HepG2 (cell line): ENCODE measurements around the gene CCT3. TPM values are rescaled to one million over a fixed set of nuclear protein-coding genes. Genes with fewer than 3 reads are reported as not detected.

Experiments
- ATAC-seq: fragments of 200-7000 bp; cut with Tn5 transposase; 3 replicates; pipeline ENCODE4 v1.9.1; 2020; ENCODE audit warnings: mild to moderate bottlenecking, moderate library complexity
- BruUV-seq: library from RNA; stranded (reverse); fragments of 400-500 nt; replicated peaks from 2 replicates; lab custom pipeline; 2021; lab: Mats Ljungman, UMichigan
- CTCF ChIA-PET: fragments of 300-600 bp; formaldehyde crosslinking; extraction: SDS; loops from one replicate; lab custom pipeline; 2021; ENCODE audit warnings: low total read pairs, inconsistent platforms, low intra/inter-chr PET ratio; lab: Yijun Ruan, JAX
- POLR2A ChIA-PET: fragments of 350-600 bp; sonication (Branson Sonifier 250); formaldehyde crosslinking; loops from one replicate; lab custom pipeline; 2020; ENCODE audit warnings: antibody characterized with exemption, inconsistent platforms; lab: Yijun Ruan, JAX
- DNase-seq: peaks from one replicate; pipeline ENCODE4 v3.0.0-alpha.2; 2015; ENCODE audit warnings: low spot score
- FAIRE-seq: peaks from 3 replicates; lab custom pipeline; 2011; peaks lifted over from hg19 to GRCh38; lab: Jason Lieb, UNC
- H2AFZ ChIP-seq: one replicate; pipeline ENCODE4 v1.6.1; 2011; ENCODE audit warnings: low read length, inconsistent platforms
- H3K27ac ChIP-seq: fragments of 300-600 bp; 3 replicates; pipeline ENCODE4 v1.8.0; 2011; ENCODE audit warnings: mixed run types, mild to moderate bottlenecking, mixed read lengths, low read length, inconsistent platforms; ENCODE audit not compliant: insufficient read depth; ENCODE audit errors: extremely low read length
- H3K27me3 ChIP-seq, 2 experiments: fragments of 200-600 bp in 1 of 2; 2 replicates in 1 of 2; 3 replicates in 1 of 2; pipeline versions ENCODE4 v1.6.0 to v1.8.0; 2011; ENCODE audit warnings: low read length in 2 of 2, mild to moderate bottlenecking in 2 of 2, moderate library complexity in 2 of 2, inconsistent platforms in 1 of 2; ENCODE audit not compliant: insufficient read depth in 2 of 2, control insufficient read depth in 1 of 2
- H3K36me3 ChIP-seq, 2 experiments: fragments of 200-600 bp in 1 of 2; replicated peaks in 1 of 2; 2 replicates in 1 of 2; 3 replicates in 1 of 2; pipeline versions ENCODE4 v1.5.1 to v1.8.0; 2011; ENCODE audit warnings: low read length in 2 of 2, inconsistent platforms in 1 of 2; ENCODE audit not compliant: insufficient read depth in 2 of 2, control insufficient read depth in 1 of 2
- H3K4me1 ChIP-seq: 2 replicates; pipeline ENCODE4 v1.5.1; 2012; ENCODE audit warnings: low read length, inconsistent platforms; ENCODE audit not compliant: insufficient read depth
- H3K4me2 ChIP-seq: 2 replicates; pipeline ENCODE4 v1.6.0; 2011; ENCODE audit warnings: low read depth, low read length, inconsistent platforms
- H3K4me3 ChIP-seq, 3 experiments: fragments of 200-600 bp in 1 of 3; sonication (generic), shearing (Covaris generic) in 1 of 3; replicated peaks in 1 of 3; 2 replicates each; pipeline ENCODE4 v1.5.1; 2011 to 2016; ENCODE audit warnings: low read length in 3 of 3, inconsistent platforms in 2 of 3, low read depth in 2 of 3, mild to moderate bottlenecking in 2 of 3, control low read depth in 1 of 3, mixed read lengths in 1 of 3; ENCODE audit not compliant: insufficient read depth in 1 of 3
- H3K79me2 ChIP-seq: one replicate; pipeline ENCODE4 v1.6.1; 2011; ENCODE audit warnings: low read length, inconsistent platforms; ENCODE audit not compliant: insufficient read depth
- H3K9ac ChIP-seq: 2 replicates; pipeline ENCODE4 v1.6.0; 2011; ENCODE audit warnings: mild to moderate bottlenecking, low read depth, low read length, inconsistent platforms; ENCODE audit not compliant: insufficient read depth
- H3K9me3 ChIP-seq: 2 replicates; pipeline ENCODE4 v1.5.1; 2012; ENCODE audit warnings: mild to moderate bottlenecking, low read length
- H4K20me1 ChIP-seq: 2 replicates; pipeline ENCODE4 v1.6.0; 2011; ENCODE audit warnings: inconsistent platforms, mild to moderate bottlenecking, low read length, moderate library complexity; ENCODE audit not compliant: insufficient read depth
- DPF2 ChIP-seq: sonication (generic); formaldehyde crosslinking; IDR thresholded peaks from 2 replicates; pipeline ENCODE4 v1.4.0; 2020; ENCODE audit warnings: mild to moderate bottlenecking, low read depth, missing genetic modification reagents, borderline replicate concordance
- GATAD2A ChIP-seq: IDR thresholded peaks from 2 replicates; pipeline ENCODE4 v1.6.1; 2016
- HNF4G ChIP-seq, 2 experiments: sonication (generic) in 1 of 2; formaldehyde crosslinking in 1 of 2; IDR thresholded peaks; 2 replicates each; pipeline versions ENCODE4 v1.4.0 to v1.6.1; 2011 to 2020; ENCODE audit warnings: borderline replicate concordance in 2 of 2, low read depth in 2 of 2, mild to moderate bottlenecking in 2 of 2, low read length in 1 of 2, missing genetic modification reagents in 1 of 2, moderate library complexity in 1 of 2
- JARID2 ChIP-seq: sonication (generic); formaldehyde crosslinking; IDR thresholded peaks from 2 replicates; pipeline ENCODE4 v1.8.1; 2023; ENCODE audit warnings: missing genetic modification reagents, inconsistent platforms; ENCODE audit not compliant: insufficient replicate concordance
- KDM6A ChIP-seq: IDR thresholded peaks from 2 replicates; pipeline ENCODE4 v1.6.1; 2016; ENCODE audit warnings: low read depth
- NFE2L1 ChIP-seq: sonication (generic); formaldehyde crosslinking; IDR thresholded peaks from 2 replicates; pipeline ENCODE4 v1.4.0; 2020; ENCODE audit warnings: missing genetic modification reagents, mild to moderate bottlenecking, borderline replicate concordance
- TOPORS ChIP-seq: sonication (generic); formaldehyde crosslinking; IDR thresholded peaks from 2 replicates; pipeline ENCODE4 v1.8.0; 2023; ENCODE audit warnings: mild to moderate bottlenecking, missing genetic modification reagents
- ZBTB20 ChIP-seq: sonication (generic); formaldehyde crosslinking; IDR thresholded peaks from 2 replicates; pipeline ENCODE4 v1.8.1; 2023; ENCODE audit warnings: missing genetic modification reagents, low read depth, mild to moderate bottlenecking, borderline replicate concordance
- ZNF251 ChIP-seq: sonication (generic); formaldehyde crosslinking; IDR thresholded peaks from 2 replicates; pipeline ENCODE4 v1.9.0; 2021; ENCODE audit warnings: mild to moderate bottlenecking, missing genetic modification reagents
- ZNF253 ChIP-seq: sonication (generic); formaldehyde crosslinking; IDR thresholded peaks from 2 replicates; pipeline ENCODE4 v1.8.0; 2022; ENCODE audit warnings: mild to moderate bottlenecking, missing genetic modification reagents, borderline replicate concordance
- ZNF274 ChIP-seq: sonication (generic); formaldehyde crosslinking; IDR thresholded peaks from 2 replicates; pipeline ENCODE4 v1.5.1; 2020; ENCODE audit warnings: mild to moderate bottlenecking, missing genetic modification reagents
- ZNF468 ChIP-seq: sonication (generic); formaldehyde crosslinking; IDR thresholded peaks from 2 replicates; pipeline ENCODE4 v1.8.0; 2022; ENCODE audit warnings: mild to moderate bottlenecking, moderate library complexity, missing genetic modification reagents
- WGBS: methylation state at CpG from one replicate; pipeline ENCODE4 v1.1.6; 2017; ENCODE audit warnings: low lambda C conversion rate; 5-methylcytosine and 5-hydroxymethylcytosine counted together
- in situ Hi-C: cut with HindIII; loops from 2 replicates; pipeline ENCODE4 v1.10.0; 2017; ENCODE audit warnings: low pct_unique_long_range_greater_than_20kb; ENCODE audit not compliant: extremely low pct_ligation_motif_present
- intact Hi-C: fragments of 100-400 bp; cut with micrococcal nuclease; formaldehyde crosslinking; loops from one replicate; pipeline ENCODE4 v1.10.0; 2022; ENCODE audit not compliant: unreplicated experiment
- polyA plus RNA-seq, 8 experiments: library from polyadenylated mRNA; depleted of rRNA in 3 of 8; stranded (reverse) in 7 of 8; unstranded in 1 of 8; fragments of >200 nt; fragmentation: Illumina TruSeq in 4 of 8; extraction: Trizol in 4 of 8; gene quantifications; 2 replicates each; pipeline versions ENCODE4 v1.2.1 to v1.2.3, GENCODE V29; 2011 to 2016; ENCODE audit warnings: low read depth in 4 of 8, missing spikeins in 1 of 8, mixed read lengths in 1 of 8; ENCODE audit not compliant: insufficient read depth in 1 of 8
- total RNA-seq, 5 experiments: library from RNA; depleted of rRNA; stranded (reverse); fragments of >200 nt; fragmentation: Illumina TruSeq; extraction: Trizol; gene quantifications; 2 replicates each; pipeline ENCODE4 v1.2.3, GENCODE V29; 2016; ENCODE audit warnings: low read depth in 1 of 5
- TF ChIP-seq, protein P1 (sequence below): sonication (generic); formaldehyde crosslinking; IDR thresholded peaks from 2 replicates; pipeline ENCODE4 v1.5.0; 2020; ENCODE audit warnings: missing genetic modification reagents, mild to moderate bottlenecking, borderline replicate concordance

Gene CCT3
- total and polyA plus RNA-seq, 2 of the 13 experiments (the other 11 are each of a cell fraction or from before 2014, with no cell fraction given): 319 to 615 TPM

DNA sequence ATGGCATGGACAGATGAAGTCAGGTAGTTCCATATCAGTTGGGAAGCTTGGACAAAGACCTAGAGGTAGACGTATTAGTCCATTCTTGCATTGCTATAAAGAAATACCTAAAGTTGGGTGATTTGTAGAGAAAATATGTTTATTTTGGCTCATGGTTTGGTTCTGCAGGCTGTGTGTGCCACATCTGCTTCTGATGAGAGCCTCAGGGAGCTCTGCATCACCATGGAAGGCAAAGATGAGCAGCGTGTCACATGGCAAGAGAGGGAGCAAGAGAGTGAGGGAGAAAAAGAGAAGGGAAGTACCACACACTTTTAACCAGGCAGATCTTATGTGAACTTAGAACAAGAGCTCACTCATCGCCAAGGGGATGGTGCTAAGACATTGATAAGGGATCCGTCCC, 9.2 kb upstream of the CCT3 start (continued):
- no peak for TF ChIP-seq HNF4G (IDR thresholded peaks at IDR 0.05; ENCODE audit: borderline replicate concordance, low read depth, low read length)
- no peak for TF ChIP-seq HNF4G (CRISPR knock-in tag; IDR thresholded peaks at IDR 0.05; ENCODE audit: borderline replicate concordance, low read depth)
- no peak for TF ChIP-seq GATAD2A (CRISPR knock-in tag)
- no peak for TF ChIP-seq ZNF253 (CRISPR knock-in tag)
- TF ChIP-seq, protein P1, sequence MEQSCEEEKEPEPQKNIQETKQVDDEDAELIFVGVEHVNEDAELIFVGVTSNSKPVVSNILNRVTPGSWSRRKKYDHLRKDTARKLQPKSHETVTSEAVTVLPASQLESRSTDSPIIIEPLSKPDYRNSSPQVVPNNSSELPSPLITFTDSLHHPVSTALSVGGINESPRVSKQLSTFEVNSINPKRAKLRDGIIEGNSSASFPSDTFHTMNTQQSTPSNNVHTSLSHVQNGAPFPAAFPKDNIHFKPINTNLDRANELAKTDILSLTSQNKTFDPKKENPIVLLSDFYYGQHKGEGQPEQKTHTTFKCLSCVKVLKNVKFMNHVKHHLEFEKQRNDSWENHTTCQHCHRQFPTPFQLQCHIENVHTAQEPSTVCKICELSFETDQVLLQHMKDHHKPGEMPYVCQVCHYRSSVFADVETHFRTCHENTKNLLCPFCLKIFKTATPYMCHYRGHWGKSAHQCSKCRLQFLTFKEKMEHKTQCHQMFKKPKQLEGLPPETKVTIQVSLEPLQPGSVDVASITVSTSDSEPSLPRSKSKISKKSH (CRISPR knock-in tag): no peak
- no peak for TF ChIP-seq ZNF274
- TF ChIP-seq DPF2 (CRISPR knock-in tag): no peak
- TF ChIP-seq, all 625 proteins: peak for 0

DNA sequence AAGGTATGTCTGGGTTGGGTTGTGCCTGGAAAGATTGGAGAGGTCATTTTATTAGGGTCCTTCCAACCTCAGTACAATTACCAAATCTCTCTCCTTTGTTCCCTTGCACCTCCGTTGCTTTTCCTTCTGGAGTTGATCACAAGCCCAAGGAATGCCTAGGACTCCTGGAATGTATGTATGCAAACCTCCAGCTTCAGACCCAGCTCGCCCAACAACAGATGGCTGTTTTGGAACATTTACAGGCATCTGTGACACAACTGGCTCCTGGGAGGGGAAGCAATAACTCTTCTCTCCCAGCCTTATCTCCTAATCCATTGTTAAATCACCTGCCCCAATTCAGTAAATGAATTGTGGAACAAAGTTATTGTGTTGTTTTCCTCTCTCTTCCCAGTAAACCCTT, 8.5 kb upstream of the CCT3 start:
- ChIA-PET POLR2A (interaction anchor here (0.8 kb wide), 1 partner anchor 25 kb away, joined by 3 read pairs; no protein-coding TSS in a partner anchor), CTCF (no interaction called here)
- no peaks in the 10 kb centered on the region for H3K4me1 ChIP-seq
- no peaks in the 10 kb centered on the region for H3K27me3 ChIP-seq
- H3K79me2 ChIP-seq: no peaks in the 10 kb centered on the region
- 51% methylated on average over 2 of the region's 2 CpGs for WGBS
- intact Hi-C loops (no loop called here), in situ Hi-C loops (no loop called here)
- H3K36me3 ChIP-seq: no peaks in the 10 kb centered on the region
- H3K4me3 ChIP-seq: no peak overlapping the region
- no peak overlapping the region for H3K9ac ChIP-seq
- no peaks in the 10 kb centered on the region for H3K9me3 ChIP-seq
- ATAC-seq: no peak
- no peak for FAIRE-seq
- no peak overlapping the region for H2AFZ ChIP-seq
- no peak overlapping the region for H3K4me2 ChIP-seq
- no peaks in the 10 kb centered on the region for H4K20me1 ChIP-seq
- H3K27ac ChIP-seq: no peak overlapping the region
- DNase-seq: no peak
- no TSS peak for BruUV-seq
- TF ChIP-seq NFE2L1 (CRISPR knock-in tag) (no peak), ZBTB20 (CRISPR knock-in tag) (no peak), ZNF251 (CRISPR knock-in tag) (no peak), ZNF468 (CRISPR knock-in tag) (no peak), JARID2 (CRISPR knock-in tag) (no peak), KDM6A (CRISPR knock-in tag) (no peak), TOPORS (no peak)
